Fibroblast of skin of abdomen (primary cell): ENCODE results near the gene LCMT2.
A peak's percentile ranks its signal among the peaks of the same experiment; 100 is the strongest.
"Not testable (repeated sequence)": the region's sequence is repeated elsewhere in the genome, so short reads cannot be mapped to it uniquely, and the experiment has no call there.

ENCODE experiments used
- DNase-seq: peaks from one replicate; pipeline ENCODE4 v3.0.0-alpha.2; 2013

The LCMT2 gene

DNA sequence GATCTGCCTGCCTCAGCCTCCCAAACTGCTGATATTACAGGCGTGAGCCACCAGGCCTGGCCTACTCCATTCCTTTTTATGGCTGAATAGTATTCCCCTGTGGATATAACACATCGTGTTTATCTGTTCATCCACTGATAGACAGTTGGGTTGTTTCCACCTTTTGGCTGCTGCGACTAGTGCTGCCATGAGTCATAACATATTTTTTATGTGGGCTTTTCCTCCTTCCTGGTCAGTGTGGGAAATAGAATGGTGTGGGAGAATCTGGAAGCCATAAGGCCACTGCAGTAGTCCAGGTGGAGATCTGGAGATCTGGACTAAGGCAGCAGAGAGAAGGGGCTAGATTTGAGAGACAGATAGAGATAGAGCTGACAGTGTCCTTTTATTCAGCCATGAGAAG is 16.2 kb downstream of the LCMT2 start:
- no peak for DNase-seq

DNA sequence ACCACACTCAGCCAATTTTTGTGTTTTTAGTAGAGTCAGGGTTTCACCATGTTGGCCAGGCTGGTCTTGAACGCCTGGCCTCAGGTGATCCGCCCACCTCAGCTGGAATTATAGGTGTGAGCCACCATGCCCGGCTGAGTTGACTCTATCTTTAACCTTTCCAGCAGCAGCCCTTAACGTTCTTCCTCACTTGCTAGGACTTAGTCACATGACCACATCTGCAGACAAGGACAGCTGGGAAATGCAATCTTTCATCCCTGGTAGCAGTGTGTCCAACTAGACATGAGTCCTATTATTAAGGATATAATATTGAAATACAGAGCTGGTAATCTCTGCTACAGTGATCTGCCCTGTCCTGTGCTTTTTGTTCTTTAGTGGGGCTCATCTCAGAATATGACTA is 18.0 kb downstream of the LCMT2 start:
- DNase-seq, result no peak

DNA sequence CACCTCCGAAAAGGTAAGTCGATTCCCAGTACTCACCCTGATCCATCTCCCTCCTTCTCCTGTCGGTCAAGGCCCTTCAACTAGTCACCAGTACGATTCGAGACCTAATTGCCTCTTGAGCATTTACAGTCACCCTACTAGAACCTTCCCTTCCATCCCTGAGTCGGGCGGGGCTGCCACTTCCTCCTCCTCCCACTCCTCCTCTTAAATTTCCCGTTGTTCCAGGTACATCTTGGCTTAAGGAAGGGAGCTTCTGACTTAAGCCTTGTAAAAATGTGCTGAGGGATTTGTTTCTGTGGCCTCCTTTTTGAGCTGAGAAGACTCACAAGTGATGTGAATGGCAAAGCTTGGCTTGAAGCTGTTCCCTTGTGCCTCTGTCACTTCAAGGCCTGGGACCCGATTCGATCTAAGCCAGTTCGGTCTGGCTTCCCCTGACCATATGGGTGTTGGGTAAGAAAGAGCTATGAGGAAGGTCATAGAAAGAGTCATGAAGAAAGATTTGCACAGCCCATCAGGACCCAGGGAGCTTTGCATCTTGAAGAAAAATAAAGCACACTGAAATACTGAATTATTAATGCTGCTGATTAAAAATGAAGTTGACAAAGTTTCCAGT is 28.1 kb downstream of the LCMT2 start, which contains the start of gene TGM7:
TGM7 (minus strand) TSS at position 51 of the 613 bp plus-strand sequence.
- no peak for DNase-seq

- no peak for DNase-seq
Measured at GRCh38 chr15:43299884-43300283, 30.5 kb downstream of the LCMT2 start.

GRCh38 chr15:43299411-43299810 is 31.0 kb downstream of the LCMT2 start:
- DNase-seq, result no peak

- no peak for DNase-seq
Measured at GRCh38 chr15:43294091-43294706, 36.2 kb downstream of the LCMT2 start.

- DNase-seq, result no peak
Measured at GRCh38 chr15:43293432-43293831, 36.9 kb downstream of the LCMT2 start.

GRCh38 chr15:43292375-43293078 is 37.8 kb downstream of the LCMT2 start:
- peak; percentile 73 for DNase-seq

- DNase-seq, result not testable (repeated sequence)
Measured at GRCh38 chr15:43289656-43290055, 40.7 kb downstream of the LCMT2 start.

- no peak for DNase-seq
Measured at GRCh38 chr15:43287254-43287653, 43.1 kb downstream of the LCMT2 start.

DNA sequence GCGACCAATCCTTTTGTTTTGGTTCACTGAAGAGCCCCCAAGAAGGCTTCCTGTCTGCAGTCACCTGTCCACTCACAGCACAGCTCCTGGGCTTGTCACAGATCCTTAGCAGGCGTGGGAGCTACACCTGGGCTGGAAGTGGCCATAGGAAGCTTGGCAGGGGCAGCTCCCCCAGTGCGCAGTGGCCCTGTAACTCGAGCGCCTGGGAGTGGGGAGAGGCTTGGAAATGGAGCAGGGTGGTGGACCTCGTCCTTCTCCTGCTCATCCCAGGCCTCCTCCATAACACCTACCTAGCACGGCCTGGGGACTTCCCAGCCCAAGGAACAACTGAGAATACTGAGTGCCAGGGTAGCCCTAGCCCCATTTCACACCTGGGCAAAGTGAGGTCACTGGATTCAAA is 44.3 kb downstream of the LCMT2 start:
- no peak for DNase-seq

DNA sequence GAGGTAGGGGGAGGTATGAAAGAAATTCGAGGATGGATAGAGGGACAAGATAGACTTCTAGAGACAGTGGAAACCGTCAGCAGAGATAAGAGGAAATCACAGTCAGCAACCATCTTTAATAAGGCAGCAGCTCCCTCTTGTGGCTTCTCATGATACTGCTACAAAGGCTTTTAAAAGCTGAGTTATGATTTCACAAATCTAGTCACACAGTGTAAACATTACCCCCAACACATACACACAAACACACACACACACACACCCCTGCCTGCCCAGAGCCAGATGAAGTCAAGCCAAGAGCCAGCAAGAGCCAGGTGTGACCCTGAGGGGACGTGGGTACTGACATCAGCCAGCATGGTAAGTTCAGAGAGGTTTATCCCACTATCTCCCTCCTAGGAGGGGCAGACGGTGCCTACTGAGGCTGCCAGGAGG is 44.8 kb downstream of the LCMT2 start:
- peak; percentile 59 for DNase-seq

DNA sequence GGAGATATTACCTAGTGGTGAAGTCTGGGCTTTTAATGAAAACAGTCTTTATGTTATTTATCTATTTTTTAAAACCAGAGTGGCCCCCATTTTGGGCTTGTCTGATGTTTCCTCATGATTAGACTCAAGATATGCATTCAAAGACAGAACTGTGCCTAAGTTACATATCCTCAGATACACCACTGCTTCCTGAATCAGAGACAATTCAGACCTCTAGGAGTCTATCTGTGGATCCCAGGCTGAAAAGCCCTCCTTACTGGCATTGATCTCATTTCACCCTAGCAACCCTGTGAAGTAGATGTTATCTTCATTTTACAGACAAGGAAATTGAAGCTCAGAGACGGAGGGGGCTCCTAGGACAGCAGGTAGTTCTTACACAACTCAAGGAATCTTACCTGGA is 46.8 kb downstream of the LCMT2 start:
- DNase-seq, result no peak

DNA sequence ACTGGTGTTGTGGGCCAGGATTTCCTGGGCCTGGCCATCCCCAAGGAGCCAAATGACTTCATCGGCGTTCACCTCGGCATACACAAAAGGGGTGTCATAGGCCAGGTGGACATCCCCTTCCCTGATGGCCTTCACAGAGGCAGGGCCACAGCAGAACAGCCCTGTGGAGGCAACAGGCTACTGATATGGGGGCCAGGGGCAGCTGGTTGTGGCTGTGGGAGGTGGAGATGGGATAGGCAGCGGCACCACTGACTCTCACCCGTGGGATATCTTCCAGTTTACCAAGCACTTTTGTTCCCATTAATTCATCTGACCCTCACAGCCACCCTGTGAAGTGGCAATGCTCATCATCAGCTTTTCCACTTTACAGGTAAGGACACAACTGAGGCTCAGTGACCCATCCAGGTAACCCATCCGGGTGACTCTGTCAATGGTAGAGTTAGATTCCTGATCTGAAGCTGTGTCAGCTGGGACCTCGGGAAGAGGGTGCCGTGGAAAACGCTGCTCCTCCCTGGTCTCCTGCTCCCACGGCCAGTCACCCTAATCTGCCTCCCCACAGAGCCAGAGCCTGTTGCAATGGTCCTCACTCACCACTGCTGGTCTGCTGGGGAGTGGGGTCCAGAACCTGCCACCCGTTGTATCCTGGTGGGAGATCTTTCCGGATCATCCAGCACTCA is 48.3 kb downstream of the LCMT2 start:
- DNase-seq, result no peak

GRCh38 chr15:43280996-43281395 is 49.4 kb downstream of the LCMT2 start:
- no peak for DNase-seq

GRCh38 chr15:43279496-43279895 is 50.9 kb downstream of the LCMT2 start:
- DNase-seq, result no peak

DNA sequence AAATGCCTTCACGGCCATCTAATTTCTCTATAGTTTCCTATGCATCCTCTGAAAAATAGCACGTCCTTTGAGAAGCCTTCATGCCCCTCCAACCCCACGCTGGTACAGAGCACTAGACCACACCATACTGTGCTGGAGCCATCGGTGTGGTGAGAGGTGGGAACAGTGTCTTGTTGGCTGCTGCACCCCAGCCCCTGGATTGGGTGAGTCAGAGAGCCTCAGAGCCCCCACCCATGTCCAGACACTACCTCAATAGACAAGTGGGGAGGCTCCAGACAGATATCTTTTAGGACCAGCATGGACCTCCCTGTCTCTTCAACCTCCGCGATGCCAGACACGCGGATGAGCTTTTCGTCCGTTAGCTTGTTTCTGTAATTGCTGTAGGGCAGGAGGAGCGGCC is 51.5 kb downstream of the LCMT2 start:
- DNase-seq, result no peak

DNA sequence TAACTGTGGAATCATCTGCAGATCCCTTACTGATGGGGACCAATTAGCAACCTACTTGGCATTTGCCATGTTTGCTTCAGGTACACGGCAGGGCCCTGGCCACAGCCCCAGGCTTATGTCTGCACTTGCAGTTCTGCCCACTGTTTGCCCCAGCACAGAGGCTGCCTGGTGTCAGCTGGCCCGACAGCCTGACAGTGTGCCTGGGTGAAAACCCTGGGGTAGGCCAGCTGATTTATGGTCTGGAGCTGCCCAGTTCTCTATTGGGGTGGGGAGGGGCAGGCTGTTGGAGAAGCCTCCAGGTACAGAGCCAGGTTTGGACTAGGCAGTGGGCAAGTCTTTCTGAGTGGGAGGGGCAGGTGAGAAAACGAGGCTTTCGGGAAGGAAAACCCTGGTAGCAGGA is 52.5 kb downstream of the LCMT2 start:
- DNase-seq, result no peak

GRCh38 chr15:43277231-43277823 is 53.0 kb downstream of the LCMT2 start:
- DNase-seq, result no peak

GRCh38 chr15:43276563-43277200 is 53.7 kb downstream of the LCMT2 start:
- no peak for DNase-seq

- no peak for DNase-seq
Measured at GRCh38 chr15:43275740-43276562, 54.4 kb downstream of the LCMT2 start.

- DNase-seq, result no peak
Measured at GRCh38 chr15:43274136-43274535, 56.2 kb downstream of the LCMT2 start.
